Stimulated activated CD8-positive, alpha-beta memory T cell treated with anti-CD3 and anti-CD28 coated beads, Interleukin-7, amount 100 ng/mL, for 48 hours (primary cell): ENCODE results near the gene IL17C.

Source experiments
- DNase-seq, 2 donors: peaks; one replicate each; pipeline ENCODE4 v3.0.0-alpha.2; 2020; ENCODE audit warnings: low read depth in 1 of 2; ENCODE audit errors: extremely low read depth in 1 of 2

The IL17C gene

DNA sequence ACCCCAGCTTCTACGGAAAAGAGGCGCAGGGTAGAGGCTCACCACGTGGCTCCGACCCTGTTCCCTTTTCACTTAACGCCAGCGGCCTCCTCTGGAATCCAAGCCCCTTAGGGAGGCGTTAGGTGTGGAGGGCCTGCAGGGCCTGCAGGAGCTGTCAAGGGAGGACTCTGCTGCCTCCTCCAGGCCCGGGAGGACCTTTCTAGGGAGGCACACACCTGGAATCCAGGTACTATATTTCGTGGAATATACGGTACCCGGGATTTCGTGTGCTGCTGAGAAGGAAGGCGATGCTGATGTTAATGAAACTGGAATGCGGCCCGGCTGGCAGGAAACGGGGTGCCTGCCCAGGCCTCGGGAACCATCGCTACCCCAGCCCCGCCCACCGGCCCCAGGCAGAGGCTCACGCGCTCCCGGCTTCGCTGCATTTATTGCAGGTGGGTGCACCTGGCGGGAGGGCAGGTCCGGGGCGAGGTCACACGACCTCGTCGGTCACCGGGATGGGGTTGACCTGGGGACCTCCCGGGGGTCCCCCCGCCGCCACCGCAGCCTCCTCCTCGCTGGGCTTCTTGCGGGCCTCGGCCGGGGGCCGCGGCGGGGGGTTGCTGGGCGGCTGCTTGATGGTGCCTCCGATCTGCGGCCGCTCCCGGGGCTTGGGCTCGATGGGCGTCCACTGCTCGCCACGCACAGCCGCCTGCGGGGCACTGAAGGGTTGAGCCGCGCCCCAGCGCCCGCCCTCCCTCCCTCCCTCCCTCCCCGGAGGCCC is 4.7 kb downstream of the IL17C start:
- no peak for DNase-seq

DNA sequence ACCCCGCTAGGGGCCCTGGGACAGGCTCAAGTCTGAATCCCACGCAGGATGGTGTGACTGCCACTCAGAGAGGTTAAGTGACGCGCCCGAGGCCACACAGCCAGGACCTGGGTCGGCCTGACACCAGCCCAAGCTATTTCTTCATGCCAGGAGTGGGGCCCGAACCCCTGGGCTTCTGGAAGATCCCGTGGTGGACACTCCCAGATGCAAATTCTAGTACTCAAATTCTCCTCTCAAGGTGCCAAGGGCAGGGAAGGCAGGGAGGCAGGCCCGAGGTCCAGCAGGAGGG is 5.2 kb downstream of the IL17C start:
- DNase-seq, result no peak

DNA sequence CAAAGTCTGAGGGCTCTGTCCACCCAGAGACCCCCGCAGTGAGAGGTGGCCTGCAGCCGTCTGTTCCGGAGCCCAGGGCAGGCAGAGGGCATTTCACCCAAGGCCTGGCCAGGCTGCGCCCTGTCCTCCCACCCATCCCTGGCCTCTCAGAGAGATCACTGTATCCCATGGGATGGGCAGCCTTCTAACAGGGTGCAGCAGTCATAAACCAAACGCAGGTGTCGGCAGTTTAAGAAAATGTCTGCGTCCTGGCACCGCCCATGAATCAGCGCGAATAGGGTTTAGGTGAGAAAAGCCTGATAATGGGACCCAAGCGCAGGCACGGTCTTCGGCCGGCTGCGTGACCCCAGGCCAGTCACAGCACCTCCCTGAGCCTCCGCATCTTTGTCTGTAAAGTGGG is 7.1 kb downstream of the IL17C start:
- DNase-seq, result no peak

DNA sequence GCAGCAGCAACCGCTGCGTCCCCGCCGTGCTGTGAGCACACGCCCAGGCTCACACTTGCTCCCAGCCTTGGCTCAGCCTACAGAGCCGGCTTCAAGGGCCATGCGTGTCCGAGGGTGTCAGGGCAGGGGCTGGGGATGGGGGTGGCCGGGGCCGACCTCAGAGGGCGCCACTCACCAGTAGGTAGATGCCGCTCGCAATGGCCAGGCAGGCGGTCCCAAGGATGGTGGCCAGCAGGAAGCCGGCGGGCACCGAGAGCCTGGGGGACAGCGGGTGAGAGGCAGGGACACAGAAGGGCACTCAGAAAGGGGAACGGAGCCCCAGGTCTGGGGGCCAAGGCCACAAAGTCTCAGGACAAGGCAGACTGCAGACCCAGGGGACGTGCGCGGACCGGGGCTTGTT is 7.6 kb downstream of the IL17C start:
- no peak for DNase-seq

DNA sequence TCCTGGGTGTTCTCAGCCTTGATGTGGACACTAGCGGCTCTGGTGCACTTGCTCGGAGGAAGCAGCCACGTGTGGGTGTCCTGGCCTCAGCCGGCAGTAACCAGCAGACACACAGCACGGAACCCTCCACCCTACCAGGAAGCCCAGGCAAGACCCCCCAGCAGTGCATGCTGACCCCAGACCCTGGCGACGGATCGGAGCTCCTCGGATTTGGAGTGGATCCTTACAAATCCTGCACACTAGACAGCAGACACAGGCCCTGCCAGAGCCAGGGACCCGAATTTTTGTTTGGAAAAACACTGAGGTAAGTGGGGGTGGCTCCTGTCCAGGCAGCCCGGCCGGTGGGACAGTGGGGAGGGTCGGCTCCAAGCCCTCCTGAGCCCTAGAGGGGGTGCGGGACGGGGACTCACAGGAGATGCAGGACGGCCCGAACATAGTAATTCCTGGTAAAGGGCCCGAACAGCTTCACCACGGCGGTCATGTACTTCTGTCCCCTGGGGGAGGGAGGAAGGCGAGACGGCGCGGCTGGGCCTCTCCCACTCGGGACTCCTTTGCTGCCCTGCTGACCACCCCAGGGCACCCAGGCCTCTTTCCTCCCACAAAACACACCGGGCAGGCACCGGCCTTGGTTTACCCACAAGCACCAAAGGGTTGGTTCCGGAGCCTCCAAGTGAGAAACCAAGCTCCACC is 8.1 kb downstream of the IL17C start:
- no peak for DNase-seq

DNA sequence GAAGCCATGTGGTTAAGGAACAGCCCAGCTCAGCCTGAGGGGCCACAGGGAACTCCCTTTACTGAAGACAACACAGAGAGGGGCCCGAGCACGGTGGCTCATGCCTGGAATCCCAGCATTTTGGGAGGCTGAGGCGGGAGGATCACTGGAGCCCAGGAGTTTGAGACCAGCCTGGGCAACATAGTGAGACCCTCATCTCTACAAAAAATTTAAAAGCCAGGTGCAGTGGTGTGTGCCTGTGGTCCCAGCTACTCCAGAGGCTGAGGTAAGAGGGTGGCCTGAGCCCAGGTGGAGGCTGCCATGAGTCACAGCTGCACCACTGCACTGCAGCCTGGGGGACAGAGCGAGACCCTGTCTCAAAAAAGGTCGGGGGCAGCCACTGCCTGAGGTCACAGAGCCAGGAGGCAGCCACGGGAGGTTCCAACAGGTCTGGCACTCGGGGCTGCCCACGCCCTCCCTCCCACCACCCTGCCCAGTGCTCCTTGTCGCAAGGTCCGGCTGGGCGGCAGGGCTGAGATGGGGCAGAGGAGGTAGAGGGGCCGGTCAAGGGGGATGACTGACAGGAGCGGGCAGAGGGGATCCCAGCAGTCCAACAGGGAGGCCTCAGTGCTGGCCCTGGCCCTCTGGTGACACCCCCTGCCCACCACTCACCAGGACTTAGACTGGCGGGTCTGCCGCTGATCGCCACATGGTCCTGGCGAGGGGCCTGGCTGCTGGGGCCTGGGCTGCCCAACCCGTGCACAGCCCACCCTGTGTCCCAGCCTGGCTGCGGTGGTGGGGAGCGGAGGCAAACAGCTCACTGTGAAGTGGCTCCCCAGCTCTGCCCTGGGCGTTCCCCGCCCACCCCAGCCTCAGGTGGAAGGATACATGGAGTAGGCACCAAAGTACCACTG is 9.1 kb downstream of the IL17C start:
- DNase-seq, result no peak

DNA sequence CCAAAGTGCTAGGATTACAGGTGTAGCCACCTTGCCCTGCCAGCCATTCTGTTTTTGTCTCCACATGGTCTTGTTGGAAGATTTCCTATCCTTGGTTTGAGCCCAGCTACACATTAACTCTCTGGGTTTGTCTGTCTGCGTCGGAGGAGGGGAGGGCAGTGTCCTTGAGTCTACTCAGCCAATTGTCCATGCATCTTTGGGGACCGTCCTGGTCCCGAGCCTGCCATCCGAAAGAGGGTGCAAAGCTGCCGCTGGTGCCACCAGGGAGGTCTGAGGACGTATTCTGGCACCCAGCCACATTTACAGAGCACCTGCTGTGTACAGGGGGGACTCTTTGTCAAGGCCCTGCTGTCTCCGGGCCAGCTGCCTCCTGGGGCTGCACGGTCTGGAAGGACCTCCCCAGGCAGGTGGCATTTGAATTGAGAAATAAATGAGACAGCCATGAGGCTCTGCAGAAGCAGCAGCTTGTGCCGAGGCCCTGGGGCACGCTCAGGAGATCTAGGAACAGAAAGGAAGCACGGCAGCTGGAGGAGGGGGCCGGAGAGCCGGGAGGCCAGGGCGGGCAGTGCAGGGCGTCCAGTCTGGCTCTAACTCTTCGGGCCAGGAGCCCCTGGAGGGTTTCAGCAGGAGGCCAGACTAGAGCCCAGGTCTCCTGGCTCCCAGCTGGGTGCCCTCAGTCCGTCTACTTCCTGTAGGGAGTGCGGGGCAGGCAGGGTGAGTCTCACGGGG is 11.0 kb downstream of the IL17C start:
- DNase-seq, result no peak

DNA sequence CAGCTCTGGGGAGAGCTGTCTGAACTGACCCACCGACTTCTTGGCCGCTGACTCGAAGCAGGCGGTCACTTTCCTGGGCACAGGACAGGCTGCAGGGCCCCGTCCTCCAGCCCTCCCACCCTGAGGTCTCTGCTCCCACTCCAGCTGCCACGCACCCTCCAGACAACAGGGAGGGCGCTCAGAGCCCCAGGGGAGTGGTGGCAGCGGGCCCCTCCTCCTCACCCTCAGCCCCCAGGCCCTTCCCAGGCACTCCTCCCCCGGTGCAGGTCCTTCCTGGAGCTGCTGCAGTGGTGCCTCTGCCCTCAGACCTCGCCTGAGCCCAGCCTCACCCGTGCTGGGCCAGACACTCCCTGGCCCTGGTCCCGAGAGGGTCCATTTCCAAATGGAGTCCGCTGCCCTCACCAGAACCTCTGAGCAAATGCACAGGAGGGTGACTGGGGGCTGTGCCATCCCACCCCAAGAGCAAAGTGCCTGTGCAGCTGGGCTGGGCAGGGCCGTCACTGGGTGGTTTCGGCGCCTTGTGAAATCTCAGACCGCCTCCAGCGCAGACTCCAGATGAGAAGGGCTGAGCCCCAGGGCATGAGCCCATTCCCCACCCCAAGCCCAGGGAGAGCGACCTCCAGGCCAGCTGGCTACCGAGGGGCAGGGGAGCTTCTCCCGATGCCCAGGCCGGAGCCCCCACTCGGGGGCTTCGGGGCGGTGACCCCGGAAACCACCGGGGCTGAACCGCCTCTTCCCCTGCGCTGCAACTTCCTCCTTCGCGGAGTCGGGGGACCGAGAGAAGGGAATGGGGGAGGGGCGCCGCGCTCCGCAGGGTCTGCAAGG is 11.8 kb downstream of the IL17C start:
- DNase-seq, result no peak

DNA sequence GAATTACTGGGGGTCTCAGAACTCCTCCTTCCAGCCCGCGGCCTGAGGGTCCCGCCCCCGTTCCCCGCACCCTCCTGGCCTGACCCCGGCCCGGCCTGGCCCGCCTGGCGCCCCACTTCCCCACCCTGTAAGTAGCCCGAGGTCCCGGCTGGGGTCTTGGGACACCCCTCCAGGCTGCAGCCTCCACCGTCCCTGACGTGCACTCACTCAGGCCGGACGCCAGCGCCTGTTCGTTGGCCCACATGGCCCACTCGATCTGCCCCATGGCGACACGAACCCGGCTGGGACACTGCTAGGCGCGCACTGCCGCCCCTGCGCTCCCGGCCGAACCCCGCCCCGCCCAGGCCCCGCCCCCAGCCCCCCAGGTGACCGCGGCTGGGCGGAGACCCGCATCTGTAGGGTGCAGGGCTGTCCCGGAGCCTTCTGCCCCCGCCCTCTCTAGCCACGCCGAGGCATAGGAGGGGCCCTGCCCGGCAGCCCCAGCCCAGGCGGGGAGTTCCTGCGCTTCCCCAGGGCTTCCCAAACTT is 12.4 kb downstream of the IL17C start, which contains the start of gene CYBA:
CYBA (minus strand) TSS at position 305 of the 527 bp plus-strand sequence; CDS start at position 265, 40 bp downstream.
- peak; percentile 81 to 83 for DNase-seq

DNA sequence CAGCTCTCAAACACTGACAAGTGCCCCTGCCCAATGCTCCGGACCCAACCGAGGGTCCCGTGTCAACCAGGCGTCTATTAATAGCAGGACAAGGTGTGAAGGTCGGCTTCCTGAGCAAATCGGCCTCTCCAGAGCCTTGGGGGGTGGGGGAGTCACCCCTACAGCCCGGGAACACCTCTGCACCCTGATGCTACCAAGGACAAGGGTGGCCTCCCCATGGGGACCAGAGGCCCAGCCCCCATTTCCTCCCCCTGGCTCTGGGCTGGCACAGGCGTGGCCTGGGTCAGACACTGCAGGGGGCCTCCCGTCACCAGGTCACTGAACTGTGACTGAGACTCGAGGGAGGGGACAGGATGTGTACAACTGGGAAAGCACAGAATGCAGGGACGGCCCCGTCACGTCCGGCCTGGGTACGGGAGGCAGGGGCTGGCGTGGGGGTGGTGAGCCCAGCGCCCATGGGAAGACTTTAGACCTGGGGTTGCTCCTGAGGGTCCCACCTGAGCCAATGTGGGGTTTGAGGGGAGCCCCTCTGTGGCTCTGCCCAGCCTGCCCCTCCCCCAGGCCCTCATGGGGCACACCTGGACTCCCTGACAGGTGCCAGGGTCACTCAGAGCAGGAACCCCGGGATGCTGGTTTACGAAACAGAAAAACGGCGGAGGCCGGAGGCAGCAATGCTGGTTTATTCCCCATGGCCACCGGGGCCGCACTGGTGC is 13.1 kb downstream of the IL17C start:
- DNase-seq, result peak; percentile 63 to 87

DNA sequence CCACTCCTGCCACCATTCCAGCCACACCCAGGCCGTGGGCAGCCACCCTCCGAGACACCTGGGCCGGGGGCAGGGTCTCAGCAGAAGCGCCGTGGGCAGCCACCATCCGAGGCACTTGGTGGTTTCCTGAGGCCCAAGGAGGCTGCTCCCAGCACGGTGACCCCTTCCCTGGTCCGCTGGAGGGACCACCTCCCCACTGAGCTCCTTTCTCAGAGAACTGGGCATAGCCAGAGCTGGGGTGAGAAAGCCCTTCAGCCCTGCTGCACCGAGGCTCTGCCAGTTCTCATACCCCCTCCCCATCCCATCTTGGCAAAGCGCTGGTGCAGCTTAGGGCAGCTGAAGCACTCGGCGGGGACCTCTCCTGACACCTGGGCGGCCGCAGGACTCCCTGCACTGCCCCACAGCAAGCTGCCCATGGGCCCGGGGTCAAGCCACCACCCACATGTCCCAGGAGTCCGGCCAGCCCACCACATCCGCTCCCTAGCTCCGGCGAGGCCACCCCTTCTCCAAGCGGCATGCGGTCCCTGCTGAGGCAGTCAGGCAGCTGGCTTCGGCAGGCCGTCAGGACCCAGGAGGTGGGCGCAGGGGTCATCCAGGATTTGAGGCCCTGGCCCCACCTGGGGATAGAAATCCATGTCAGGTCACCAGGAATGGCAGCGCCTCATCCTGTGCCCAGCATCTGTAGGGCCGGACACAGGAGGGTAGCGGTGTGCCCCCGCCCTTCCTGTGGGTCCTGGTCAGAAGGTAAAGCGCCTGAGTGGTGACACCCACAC is 13.8 kb downstream of the IL17C start:
- no peak for DNase-seq

DNA sequence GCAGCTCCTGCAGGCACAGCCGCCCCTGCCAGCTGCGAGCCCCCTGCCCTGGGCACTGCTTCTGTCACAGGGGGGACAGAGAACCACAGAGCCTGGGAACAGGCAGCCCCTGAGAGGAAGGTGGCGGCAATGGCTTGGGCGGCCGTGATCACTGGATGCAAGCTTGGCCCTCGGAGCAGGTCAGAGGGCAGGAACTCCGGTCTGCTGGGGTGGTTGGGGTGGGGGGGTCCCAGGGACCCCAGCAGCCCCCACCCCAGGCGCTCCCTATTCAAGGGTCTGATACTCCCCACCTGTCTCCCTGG is 14.3 kb downstream of the IL17C start:
- DNase-seq, result no peak

DNA sequence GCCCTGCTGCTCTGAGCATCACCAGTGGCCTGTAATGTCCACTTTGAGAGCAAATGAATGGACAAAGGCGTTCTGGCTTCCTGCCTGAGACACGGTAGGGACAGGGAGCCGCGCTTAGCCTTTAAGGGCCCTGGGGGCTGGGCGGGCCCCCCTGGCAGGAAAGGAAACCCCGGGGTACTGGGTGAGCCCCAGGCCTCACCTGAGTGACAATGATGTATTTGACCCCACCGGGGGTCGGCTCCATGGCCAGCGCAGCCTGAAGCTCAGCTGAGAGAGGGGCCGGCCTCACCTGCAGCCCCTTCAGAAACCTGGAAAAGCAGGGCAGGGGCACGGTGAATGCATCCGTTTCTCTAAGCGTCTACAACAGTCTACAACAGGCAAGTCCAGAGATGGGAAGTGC is 14.7 kb downstream of the IL17C start:
- DNase-seq, result no peak

DNA sequence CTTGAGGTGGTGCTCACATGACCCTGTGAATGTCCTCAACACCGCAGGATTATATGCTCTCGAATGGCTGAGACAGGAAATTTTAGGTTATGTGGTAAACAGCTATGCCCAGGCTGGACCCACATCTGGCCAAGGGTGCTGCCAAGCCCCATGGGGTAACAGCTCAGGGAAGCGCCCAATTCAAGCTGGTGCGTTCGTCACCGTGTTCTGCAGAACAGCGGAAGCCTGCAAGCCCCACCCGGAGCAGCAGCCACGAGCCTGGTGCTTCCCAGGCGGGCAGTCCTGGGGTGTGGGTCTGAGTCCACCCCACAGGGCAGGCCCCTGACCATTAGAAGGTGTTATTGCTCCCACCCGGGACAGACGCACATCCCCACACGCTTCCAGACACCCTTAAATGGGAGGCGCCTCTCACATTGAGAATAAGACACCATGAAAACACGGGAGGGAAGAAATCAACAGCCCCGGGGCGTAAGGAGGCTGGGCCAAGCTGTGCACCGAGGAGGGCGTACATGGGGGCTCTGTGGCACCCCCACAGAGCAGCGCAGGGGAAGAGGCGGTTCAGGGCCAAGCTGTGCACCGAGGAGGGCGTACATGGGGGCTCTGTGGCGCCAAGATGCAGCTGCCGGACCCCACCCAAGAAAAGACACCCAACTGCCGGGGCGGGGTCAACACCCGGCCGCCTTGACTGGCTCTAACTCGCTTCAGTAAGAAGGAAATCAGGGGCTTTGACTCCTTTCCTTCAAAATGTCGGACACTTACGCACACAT is 15.4 kb downstream of the IL17C start:
- no peak for DNase-seq

DNA sequence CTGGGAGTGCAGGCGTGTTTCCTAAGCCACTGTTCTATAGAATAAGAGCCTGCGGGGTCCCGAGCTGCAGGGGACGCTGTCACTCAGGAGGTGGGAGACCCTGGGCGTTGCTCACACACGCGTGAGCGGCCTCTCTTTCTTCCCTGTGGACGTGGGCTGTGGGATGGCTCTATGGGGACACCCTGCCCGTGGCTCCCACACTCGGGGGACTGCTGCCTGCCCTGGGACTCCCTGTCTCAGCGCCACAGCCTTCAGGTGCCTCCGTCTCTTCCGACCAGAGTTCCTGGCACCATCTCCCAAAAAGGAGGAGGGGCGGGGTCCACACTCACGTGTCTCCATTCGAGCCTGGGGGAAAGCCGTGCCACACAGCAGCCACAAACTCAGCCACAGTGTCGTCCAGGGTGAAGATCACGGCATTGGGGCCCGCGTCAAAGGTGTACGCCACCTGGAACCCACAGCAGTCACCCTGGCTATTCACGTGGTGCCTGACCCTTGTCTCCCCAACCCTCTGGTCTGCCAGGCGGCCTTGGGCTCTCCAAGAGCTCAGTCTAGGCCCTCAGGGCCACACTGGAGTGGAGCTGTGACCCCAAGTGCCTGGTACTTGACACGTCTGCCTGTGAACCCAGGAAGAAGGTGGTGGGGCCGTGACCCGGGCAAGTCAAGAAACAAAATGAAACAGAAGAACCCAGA is 16.1 kb downstream of the IL17C start:
- DNase-seq, result no peak

DNA sequence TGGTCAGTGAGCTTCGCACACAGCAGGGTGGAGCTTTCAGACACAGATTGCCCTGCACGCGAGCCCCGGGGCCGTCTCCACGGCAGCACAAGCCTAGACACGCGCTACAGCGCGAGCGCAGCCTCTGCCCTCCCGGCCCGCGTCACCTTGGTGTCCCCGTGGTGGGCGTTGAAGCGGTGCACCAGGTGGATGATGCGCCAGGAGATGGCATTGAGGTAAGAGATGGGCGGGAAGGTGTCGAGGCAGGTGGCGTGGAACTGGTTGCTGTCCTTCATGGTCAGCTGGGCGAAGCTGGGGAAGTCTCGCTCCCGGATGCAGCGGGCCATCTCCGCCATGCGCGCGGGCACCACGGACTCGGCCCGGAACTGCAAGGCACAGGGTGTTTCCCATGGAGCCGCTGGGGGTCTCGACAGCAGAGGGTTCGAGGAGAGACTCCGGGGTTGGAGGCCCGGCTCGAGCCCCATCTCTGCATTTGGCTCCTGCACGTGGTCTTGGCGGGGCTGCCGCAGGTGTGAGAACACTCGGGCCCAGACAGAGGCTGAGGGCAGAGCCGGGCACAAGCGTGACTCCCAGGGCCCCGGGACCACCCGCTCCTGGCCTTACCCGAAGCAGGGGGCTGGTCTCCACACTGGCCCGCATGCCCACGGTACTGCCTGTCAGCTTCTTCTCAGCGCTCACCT is 16.8 kb downstream of the IL17C start:
- DNase-seq, result no peak

DNA sequence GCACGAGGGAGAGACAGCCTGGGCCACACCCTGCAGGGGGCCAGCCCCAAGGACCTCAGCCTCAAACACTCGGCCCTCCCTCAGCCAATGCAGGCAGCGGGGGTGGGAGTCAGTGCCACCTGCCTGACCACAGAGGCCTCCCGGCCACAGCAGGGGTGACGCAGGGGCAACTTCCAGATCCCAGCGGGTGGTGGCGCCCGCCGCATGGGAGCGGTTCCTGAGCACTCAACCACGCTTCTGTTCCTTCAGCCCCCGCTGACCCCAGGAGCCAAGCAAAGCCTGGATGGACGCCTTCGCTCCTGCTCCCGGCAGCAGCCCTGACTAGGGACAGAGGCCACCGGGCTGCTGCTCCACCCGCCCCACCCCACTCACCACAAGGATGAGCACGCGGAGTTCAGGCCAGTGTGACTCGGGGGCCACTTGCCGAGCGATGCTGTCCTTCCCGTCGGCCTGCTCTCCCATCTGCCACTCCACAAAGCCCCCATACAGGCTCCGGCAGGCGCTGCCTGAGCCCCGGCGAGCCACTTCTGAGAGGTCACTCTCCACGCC is 17.4 kb downstream of the IL17C start:
- DNase-seq, result no peak
